GM18870 (cell line): ENCODE measurements around the gene KCNN3.
A peak's percentile ranks its signal among the peaks of the same experiment; 100 is the strongest.

Source experiments
- ATAC-seq: cut with Tn5 transposase; IDR thresholded peaks from one replicate; pipeline ENCODE4 v1.9.1; 2021; ENCODE audit warnings: moderate library complexity; ENCODE audit not compliant: unreplicated experiment

KCNN3 gene

GRCh38 chr1:154861607-154862094 lies 8.4 kb downstream of the KCNN3 start:
- ATAC-seq: no peak

- ATAC-seq: peak; percentile 50
Observed at GRCh38 chr1:154860156-154860870, 9.8 kb downstream of the KCNN3 start.

DNA sequence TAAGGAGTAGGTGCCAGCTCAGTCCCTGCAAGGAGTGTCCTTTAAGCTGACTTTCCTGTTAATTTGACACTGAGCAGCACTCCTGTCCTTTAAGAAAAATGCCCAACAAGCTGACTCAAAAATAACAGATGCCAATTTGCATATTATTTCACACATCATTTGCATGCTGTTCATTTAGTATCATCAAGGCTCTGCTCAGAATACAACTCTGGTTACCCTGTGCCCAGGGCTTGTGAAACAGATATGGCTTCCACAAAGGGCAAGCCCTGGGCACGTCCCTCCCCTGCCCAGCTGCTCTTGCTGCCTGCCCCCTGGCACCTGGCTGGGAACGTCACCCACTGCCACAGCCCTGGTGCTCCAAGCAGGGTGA lies 10.3 kb downstream of the KCNN3 start:
- peak; percentile 39 for ATAC-seq

- ATAC-seq: no peak
Observed at GRCh38 chr1:154859151-154859785, 10.8 kb downstream of the KCNN3 start.

- ATAC-seq: no peak
Observed at GRCh38 chr1:154857441-154858215, 12.5 kb downstream of the KCNN3 start.

GRCh38 chr1:154857022-154857421 lies 13.1 kb downstream of the KCNN3 start:
- no peak for ATAC-seq

DNA sequence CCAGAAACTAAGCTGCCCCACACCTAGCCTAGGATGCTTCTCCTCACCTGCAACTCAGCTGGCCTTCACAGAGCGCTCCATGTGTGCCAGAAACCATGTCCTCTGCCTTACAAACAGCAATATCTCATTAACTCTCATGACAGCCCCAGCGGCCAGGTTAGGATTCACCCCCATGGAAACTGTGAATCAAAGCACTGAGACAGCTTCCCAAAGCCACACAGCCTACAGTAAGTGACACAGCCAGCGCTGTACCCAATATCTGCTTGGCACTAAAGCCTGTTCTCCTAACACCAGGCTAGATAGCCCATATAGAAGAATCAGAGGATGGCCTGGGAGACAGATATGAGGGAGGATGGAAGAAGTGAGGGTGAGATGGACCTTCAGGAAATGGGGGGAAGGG lies 13.5 kb downstream of the KCNN3 start:
- ATAC-seq: no peak

GRCh38 chr1:154856049-154856448 lies 14.0 kb downstream of the KCNN3 start:
- no peak for ATAC-seq

DNA sequence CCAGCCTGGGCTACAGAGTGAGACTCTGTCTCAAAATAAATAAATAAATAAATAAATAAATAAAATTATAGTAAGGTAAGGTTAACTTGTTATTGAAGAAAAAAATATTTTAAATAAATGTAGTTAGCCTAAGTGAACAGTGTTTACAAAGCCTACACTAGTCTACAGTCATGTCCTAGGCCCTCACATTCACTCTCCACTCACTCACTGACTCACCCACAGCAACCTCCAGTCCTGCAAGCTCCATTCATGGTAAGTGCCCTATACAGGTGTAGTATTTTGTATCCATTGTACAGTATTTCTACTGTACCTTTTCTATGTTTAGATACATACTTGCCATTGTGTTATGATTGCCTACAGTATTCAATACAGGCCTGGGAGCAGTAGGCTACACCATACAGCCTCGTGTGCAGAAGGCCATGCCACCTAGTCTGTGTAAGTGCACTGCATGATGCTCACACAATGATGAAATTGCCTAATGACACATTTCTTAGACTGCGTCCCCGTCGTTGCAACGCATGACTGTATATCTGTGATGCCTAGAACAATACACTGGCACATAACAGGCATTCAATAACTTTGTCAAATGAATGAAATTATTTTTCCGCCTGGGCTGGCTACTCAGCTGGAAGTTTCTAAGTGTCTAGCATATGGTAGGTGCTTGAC lies 14.8 kb downstream of the KCNN3 start:
- ATAC-seq: no peak

- no peak for ATAC-seq
Observed at GRCh38 chr1:154852845-154853244, 17.2 kb downstream of the KCNN3 start.

DNA sequence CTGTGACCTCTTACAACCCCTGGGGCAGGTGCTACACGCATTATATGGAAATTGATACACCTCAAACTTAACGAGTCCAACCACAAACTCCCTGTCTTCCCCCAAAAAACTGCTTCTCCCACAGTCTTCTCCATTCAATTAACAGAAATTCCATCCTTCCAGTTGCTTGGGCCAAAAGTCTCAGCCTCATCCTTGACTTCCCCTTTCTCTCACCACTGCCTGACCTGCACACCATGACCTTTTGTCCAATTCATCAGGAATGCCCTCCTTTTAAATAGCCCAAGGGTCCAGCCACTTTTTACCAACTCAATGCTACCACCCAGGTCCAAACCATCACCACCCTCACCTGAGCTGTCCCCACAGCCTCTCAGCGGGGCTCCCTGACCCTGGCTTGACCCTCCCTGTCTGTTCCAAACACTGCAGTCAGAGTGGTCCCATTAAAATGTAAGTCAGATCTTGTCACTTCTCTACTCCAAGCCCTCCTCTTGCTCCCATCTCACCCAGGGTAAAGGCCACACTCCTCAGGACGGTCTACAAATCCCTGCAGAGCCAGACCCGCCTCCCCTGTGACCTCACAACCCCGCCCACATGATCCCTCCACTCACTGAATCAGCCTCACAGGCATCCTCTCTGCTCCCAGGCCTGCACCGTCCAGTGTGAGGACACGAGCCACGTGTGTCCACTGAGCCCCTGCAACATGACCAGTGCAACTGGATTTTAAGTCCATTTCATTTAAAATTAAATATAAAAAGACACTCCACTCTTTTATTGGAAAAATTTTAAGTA lies 18.5 kb downstream of the KCNN3 start:
- no peak for ATAC-seq

- ATAC-seq: no peak
Observed at GRCh38 chr1:154849645-154850131, 20.4 kb downstream of the KCNN3 start.

- no peak for ATAC-seq
Observed at GRCh38 chr1:154848983-154849382, 21.1 kb downstream of the KCNN3 start.

DNA sequence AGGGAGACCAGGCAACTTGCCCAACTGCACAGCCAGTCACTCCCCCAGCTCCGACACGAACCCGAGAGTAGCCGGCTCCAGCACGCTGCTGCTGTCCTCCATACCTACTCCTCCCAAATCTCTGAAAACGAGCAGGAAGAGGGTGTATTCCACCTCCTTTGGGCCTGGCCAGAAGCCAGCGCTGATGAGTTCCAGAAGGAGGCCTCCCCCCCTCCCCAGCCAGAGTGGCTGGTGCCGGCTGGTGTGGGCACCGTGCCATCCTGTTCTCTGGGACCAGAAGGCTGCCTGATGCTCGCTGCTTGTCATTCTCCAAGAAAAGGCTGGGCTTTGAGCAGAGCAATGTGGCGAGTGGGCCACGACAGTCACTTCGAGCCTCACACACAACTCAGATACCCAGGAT lies 22.2 kb downstream of the KCNN3 start:
- no peak for ATAC-seq

DNA sequence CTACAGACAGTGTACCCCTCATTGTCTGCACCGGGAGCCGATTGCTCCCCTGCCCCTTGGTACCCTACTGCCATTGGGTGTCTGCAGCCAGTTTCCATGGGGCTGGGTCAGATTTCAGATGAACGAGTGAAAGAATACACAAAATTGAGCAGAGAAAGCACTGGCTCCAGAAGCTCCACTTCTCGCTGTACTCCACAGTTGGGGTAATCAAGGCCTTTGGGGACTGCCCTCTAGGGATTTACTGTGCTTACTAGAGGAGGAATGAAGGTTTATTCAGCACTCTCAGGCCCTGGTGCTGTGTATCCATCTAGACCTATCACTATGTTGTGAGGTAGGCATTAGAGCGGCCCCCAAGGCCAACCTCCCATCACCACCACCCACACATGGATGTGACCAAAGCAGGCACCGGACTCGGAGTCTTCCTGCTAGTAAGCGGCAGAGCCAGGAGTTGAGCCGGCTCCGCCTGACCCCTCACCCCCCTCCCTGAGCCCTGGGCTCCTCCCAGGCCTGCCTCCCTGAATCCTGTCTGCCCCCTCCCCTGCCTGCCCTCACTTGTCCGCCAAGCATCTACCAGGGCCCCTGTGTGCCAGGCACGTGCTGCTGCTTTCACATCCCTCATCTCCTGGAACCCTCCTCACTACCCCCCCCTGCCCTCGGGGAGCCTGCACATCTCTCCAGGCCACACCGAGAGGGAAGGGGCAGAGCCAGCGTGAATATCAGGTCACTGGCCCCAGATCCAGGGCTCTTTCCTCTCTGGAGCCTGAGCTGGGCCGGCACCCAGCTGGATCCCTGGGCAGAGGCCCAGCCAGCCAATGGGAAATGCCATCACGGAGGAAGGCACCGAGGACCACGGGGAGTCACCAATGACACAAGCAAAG lies 23.3 kb downstream of the KCNN3 start:
- no peak for ATAC-seq

DNA sequence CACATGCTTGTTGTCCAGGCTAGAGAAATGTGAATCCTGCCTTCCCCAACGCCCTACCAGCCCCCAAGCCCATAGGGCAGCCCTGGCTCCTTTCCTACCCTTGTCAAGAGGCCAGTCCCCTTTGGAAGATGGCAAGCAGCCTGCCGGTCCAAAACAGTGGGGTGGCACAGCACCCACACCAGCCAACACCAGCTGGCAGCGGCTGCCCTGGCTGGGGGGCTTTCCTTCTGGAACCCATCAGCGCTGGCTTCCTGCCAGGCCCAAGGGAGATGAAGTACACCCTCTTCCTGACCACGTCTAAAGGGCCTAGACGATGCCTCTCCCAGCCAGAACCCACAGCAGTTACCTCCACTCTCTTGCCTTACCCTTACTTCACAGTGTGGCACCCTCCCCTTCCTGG lies 24.2 kb downstream of the KCNN3 start:
- no peak for ATAC-seq

- no peak for ATAC-seq
Observed at GRCh38 chr1:154845174-154845573, 24.9 kb downstream of the KCNN3 start.

DNA sequence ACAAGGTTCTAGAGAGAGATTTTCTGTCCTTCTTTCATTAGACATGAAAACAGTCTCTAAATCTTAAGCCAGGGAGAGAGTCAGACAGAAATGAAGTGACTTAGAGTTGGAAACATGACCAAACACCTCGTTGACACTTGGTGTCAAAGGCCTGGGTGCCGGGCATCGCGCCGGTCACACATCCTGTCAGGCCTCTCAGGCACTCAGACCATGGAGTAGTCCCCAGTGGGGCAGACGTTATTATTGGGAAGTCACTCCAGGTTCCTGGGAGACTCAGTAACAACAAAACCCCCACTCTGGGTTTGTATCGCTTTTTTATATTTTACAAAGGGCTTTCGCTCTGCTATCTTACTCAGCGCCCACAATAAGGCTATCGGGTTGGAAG lies 25.8 kb downstream of the KCNN3 start:
- no peak for ATAC-seq

- ATAC-seq: no peak
Observed at GRCh38 chr1:154843636-154844296, 26.3 kb downstream of the KCNN3 start.
